ENCODE data around the gene RCAN3.
A peak's percentile ranks its signal among the peaks of the same experiment; 100 is the strongest.
"Not testable (repeated sequence)": the region's sequence is repeated elsewhere in the genome, so short reads cannot be mapped to it uniquely, and the experiment has no call there.

The RCAN3 gene

GRCh38 chr1:24486331-24487065 lies 16.1 kb upstream of the RCAN3 start:
- no peak for DNase-seq (ENCODE audit: low read depth)

DNA sequence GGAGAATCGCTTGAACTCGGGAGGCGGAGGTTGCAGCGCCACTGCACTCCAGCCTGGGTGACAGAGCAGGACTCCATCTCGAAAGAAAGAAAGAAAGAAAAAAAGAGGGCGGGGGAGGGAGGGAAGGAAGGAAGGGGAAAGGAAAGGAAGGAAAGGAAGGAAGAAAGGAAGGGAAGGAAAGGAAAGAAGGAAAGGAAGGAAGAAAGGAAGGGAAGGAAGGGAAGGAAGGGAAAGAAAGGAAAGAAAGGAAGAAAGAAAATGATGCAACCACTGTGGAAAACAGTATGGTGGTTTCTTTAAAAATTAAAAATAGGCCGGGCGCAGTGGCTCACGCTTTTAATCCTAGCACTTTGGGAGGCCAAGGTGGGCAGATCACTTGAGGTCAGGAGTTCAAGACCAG lies 15.2 kb upstream of the RCAN3 start:
- no peak for DNase-seq (ENCODE audit: low read depth)

DNA sequence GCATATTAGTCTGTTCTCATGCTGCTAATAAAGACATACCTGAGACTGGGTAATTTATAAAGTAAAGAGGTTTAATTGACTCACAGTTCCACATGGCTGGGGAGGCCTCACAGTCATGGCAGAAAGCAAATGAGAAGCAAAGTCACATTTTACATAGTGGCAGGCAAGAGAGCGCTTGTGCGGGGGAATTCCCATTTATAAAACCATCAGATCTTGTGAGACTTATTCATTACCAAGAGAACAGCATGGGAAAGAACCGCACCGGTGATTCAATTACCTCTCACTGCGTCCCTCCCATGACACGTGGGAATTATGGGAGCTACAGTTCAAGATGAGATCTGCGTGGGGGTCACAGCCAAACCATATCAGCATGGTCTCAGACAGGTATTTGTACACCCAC lies 14.5 kb upstream of the RCAN3 start:
- not testable (repeated sequence) for DNase-seq (ENCODE audit: low read depth)

DNA sequence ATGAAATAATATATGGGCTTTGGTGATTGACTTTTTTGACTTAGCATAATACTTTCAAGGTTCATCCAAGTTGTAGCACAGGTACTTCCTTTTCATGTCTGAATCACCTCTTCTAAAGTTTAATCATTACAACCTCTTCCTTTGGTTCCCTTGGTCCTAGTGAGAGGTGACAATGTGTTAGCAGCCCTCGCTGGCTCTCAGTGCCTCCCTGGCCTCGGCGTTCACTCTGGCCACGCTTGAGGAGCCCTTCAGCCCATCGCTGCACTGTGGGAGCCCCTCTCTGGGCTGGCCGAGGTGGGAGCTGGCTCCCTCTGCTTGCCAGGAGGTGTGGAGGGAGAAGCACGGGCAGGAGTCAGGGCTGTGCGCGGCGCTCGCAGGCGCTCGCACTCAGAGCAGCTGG lies 13.0 kb upstream of the RCAN3 start:
- no peak for DNase-seq (ENCODE audit: low read depth)

DNA sequence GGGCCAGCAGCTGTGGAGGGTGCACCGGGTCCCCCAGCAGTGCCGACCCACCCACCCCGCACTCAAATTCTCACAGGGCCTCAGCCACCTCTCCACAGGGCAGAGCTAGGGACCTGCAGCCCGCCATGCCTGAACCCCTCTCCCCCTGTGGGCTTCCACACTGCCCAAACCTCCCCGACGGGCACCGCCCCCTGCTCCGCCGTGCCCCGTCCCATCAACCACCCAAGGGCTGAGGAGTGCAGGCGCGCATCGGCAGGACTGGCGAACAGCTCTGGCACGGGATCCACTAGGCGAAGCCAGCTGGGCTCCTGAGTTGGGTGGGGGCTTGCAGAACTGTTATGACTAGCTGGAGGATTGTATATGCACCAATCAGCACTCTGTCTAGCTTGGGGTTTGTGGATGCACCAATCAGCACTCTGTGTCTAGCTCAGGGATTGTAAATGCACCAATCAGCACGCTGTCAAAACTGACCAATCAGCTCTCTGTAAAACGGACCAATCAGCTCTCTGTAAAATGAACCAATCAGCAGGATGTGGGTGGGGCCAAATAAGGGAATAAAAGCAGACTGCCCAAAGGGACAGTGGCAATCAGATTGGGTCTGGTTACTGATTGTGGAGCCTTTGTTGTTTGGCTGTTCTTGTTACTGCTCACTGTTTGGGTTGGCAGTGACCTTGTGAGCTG lies 12.4 kb upstream of the RCAN3 start:
- DNase-seq (ENCODE audit: low read depth): no peak

GRCh38 chr1:24491577-24492360 lies 10.9 kb upstream of the RCAN3 start:
- DNase-seq (ENCODE audit: low read depth): no peak

- not testable (repeated sequence) for DNase-seq (ENCODE audit: low read depth)
These were observed 9.7 kb upstream of the RCAN3 start for GRCh38 chr1:24492935-24493334.

- no peak for DNase-seq (ENCODE audit: low read depth)
These were observed 8.9 kb upstream of the RCAN3 start for GRCh38 chr1:24493785-24494184.

DNA sequence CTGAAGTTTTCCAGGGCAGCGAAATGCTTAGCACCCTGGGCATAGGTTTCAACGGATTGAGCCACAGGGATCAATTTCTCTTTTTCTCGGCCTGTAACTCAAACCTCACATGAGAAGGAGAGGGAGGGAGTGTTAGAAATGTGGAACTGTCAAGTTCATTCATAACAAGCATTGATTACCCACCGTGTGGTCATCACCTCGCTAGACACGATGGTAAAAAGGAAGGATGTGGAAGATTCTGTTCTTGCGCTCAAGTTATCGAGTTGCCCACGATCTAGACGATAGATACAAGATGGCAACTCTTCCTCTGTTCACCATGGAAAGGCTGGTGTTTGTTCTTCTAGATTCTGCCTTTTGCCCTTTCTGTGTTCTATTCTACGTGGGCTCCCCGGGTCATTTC lies 4.0 kb upstream of the RCAN3 start:
- no peak for DNase-seq (ENCODE audit: low read depth)

GRCh38 chr1:24500448-24501048 lies 2.1 kb upstream of the RCAN3 start:
- DNase-seq (ENCODE audit: low read depth): no peak

DNA sequence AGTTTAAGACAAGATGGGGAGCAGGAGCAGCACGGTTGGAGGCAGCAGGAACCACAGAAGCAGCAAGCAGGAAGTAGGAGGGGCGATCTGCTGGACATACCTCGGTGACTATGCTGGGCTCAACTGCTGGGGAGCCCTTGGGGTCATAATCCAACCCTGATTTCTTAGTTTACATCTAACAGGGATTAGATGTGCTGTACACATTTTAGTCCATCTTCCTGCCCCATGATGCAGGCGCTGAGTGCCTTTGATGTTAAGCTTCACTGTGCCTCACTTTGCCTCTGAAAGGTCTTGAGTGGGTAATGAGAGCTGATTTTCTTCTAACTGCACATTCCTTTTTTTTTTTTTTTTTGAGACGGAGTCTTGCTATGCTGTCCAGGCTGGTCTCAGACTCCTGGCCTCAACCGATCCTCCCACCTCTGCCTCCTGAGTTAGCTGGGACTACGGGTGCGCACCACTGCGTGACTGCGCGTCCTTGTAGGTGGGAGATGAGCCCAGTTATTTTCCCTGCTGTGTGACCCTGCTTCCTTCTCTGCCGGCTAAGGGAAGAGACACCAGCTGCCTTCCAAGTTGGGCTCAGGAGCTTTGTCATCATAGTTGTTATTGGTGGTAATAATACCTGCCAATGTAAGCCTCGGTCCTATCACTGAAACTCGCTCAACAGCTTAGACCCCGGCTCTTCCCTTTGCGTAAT lies 1.1 kb upstream of the RCAN3 start:
- no peak for DNase-seq (ENCODE audit: low read depth)

DNA sequence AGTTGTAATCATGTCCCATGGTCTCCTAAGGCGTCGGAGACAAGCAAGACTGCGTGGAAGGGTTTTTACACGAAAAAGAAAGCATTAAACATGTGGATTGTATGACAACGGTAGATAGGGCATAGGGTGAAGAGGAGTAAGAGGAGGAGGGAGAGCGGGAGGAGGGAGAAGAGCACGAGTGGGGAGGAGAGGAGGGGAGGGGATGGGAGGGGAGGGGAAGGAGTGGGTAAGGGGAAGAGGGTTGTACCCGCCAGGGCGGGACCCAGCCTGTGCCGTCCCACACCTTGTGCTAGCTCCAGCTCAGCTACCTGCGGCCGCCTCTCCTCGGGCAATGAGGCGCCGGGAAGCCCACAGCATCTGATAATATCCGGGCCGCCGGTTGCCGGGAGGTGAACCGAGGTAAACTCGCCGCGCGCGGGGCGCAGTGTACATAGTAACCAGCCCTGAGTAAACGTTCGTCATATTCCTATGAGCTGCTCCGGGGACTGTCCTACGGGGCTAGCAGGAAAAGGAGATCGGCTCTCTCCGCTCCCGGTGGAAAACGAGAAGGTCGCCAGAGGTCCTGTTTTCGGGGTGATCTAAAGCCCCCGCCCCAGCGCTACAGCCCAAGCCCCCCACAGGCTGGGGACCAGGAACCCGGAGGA lies 449 bp upstream of the RCAN3 start:
- peak; percentile 29 for DNase-seq (ENCODE audit: low read depth)

DNA sequence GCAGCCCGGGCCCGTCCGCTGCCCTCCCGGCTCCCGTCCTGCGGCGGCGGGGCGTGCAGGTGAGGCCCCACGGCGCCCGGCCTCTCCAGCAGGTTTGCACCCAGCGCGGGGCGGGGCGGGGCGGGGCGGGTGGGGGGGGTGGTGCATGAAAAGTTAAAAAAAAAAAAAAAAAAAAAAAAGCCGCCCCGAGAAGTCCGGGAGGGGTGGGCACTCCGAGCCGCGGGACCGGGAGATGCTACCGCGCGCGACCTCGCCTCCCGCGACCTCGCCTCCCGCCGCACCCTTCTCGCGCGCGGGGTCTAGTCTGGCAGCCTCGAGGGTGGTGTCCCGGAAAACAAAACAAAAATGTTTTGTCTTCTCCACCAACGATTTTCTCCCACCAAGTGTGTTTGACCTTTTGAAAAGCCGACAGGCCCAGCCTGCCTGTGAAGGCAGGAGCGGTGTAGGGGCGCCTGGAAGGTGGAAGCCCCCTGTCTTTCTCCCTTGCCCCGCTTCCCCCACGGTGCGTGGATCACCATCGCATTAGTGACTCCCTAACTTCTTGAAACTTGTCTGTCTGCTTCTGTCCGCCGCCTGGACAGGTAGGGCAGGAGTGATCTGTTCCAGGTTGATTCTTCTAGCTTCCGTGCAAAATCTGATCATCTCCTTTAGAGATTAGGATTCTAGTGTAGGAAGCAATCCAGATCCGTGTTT lies 569 bp downstream of the RCAN3 start:
- DNase-seq (ENCODE audit: low read depth): no peak

- no peak for DNase-seq (ENCODE audit: low read depth)
These were observed 1.4 kb downstream of the RCAN3 start for GRCh38 chr1:24503870-24504523.

DNA sequence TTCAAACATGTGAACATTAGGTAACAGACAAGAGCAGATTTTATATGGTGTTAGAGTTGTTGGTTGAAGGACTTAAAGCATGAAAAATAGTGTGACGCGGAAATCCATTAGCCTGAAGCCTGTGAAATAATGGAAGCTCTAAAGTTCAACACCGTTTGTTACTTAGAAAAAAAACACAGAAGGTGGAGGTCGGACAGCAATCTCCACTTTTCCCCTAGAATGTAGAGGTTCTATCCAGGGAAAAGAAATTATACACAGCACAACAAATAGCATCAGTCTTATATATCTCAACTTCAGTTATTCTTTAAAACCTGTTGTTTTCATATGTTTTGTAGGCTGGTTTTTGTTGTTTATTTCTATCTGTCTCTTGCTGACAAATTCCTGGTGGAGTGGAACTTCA lies 1.9 kb downstream of the RCAN3 start:
- DNase-seq (ENCODE audit: low read depth): no peak

GRCh38 chr1:24505816-24506215 lies 3.2 kb downstream of the RCAN3 start:
- DNase-seq (ENCODE audit: low read depth): no peak

DNA sequence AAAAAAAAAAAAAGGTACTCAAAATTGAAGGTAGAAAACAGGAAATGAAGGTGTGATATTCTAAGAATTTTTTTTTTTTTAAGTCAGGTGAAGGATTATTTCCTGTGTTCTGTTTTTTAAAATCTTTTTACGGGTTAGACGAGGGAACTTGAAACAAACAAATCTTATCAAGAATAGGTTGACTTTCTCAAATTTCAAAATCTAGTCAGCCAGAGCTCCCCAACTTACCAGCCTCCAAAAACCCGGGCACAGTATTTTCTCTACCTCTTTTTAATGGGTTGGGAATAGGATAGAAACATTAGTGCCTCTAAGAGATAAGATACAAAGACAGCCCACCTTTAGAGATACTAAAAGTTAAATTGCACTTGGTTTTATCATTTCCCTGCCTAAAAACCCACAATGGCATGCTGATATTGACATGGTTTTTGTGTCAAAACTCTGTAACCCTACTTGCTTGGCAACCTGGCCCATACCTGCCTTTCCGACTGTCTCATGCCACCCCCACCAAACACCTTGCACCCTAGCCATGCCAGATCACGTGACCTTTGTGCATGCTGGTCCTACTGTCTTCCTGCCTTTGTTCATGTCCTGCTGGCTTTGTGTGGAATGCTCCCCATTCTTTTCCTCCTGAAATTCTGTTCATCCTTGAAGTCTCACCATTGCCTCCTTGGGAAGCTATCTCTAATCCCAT lies 4.2 kb downstream of the RCAN3 start:
- DNase-seq (ENCODE audit: low read depth): no peak

- no peak for DNase-seq (ENCODE audit: low read depth)
These were observed 4.8 kb downstream of the RCAN3 start for GRCh38 chr1:24507405-24507804.

- DNase-seq (ENCODE audit: low read depth): no peak
These were observed 6.3 kb downstream of the RCAN3 start for GRCh38 chr1:24508911-24509310.

- DNase-seq (ENCODE audit: low read depth): no peak
These were observed 11.1 kb downstream of the RCAN3 start for GRCh38 chr1:24513706-24514105.

All from HS-5 (cell line).